Effector memory CD4-positive, alpha-beta T cell (primary cell): ENCODE measurements around the gene ADIG.
"Not testable (repeated sequence)": the region's sequence is repeated elsewhere in the genome, so short reads cannot be mapped to it uniquely, and the experiment has no call there.

Experiments used
- DNase-seq, 3 donors: peaks; one replicate each; pipeline ENCODE4 v3.0.0-alpha.2; 2020
- H3K27ac ChIP-seq: 2 replicates; pipeline ENCODE4 v1.7.0; 2013; ENCODE audit warnings: mild to moderate bottlenecking, low read length, moderate library complexity; ENCODE audit not compliant: insufficient read depth, poor library complexity, severe bottlenecking
- H3K27me3 ChIP-seq: replicated peaks from 2 replicates; pipeline ENCODE4 v1.7.0; 2013; ENCODE audit warnings: mild to moderate bottlenecking, low read length; ENCODE audit not compliant: insufficient read depth, control insufficient read depth, poor library complexity, severe bottlenecking
- H3K36me3 ChIP-seq: 2 replicates; pipeline ENCODE4 v1.7.0; 2013; ENCODE audit warnings: mild to moderate bottlenecking, low read length, moderate library complexity; ENCODE audit not compliant: control insufficient read depth, insufficient read depth
- H3K4me1 ChIP-seq: 2 replicates; pipeline ENCODE4 v1.7.0; 2013; ENCODE audit warnings: low read length, mild to moderate bottlenecking; ENCODE audit not compliant: control insufficient read depth, insufficient read depth, poor library complexity, severe bottlenecking
- H3K4me3 ChIP-seq: 2 replicates; pipeline ENCODE4 v1.7.0; 2013; ENCODE audit warnings: low read length, low read depth, mild to moderate bottlenecking; ENCODE audit not compliant: insufficient read depth, poor library complexity, severe bottlenecking
- H3K9me3 ChIP-seq: 2 replicates; pipeline ENCODE4 v1.7.0; 2013; ENCODE audit warnings: mild to moderate bottlenecking, low read length, moderate library complexity; ENCODE audit not compliant: control insufficient read depth

The ADIG gene

GRCh38 chr20:38588303-38588702, 7.3 kb downstream of the ADIG start:
- Histone ChIP-seq H3K4me1 (no peaks in the 10 kb centered on the region), H3K9me3 (no peaks in the 10 kb centered on the region), H3K36me3 (no peaks in the 10 kb centered on the region), H3K4me3 (no peak overlapping the region), H3K27me3 (no peaks in the 10 kb centered on the region), H3K27ac (no peak overlapping the region)
- DNase-seq: no peak

GRCh38 chr20:38589351-38589750, 8.4 kb downstream of the ADIG start:
- Histone ChIP-seq H3K27ac (no peak overlapping the region), H3K27me3 (no peaks in the 10 kb centered on the region)

GRCh38 chr20:38589967-38590675, 9.1 kb downstream of the ADIG start:
- Histone ChIP-seq H3K36me3 (no peaks in the 10 kb centered on the region), H3K27ac (no peak overlapping the region), H3K9me3 (no peaks in the 10 kb centered on the region), H3K4me3 (no peak overlapping the region), H3K4me1 (no peaks in the 10 kb centered on the region), H3K27me3 (no peaks in the 10 kb centered on the region)
- no peak for DNase-seq

More at GRCh38 chr20:38589351-38589750, 8.4 kb downstream of the ADIG start:
- H3K4me1 ChIP-seq: no peaks in the 10 kb centered on the region
- H3K4me3 ChIP-seq: no peak overlapping the region
- H3K9me3 ChIP-seq: no peaks in the 10 kb centered on the region
- no peak for DNase-seq
- no peaks in the 10 kb centered on the region for H3K36me3 ChIP-seq

GRCh38 chr20:38590676-38591473, 9.9 kb downstream of the ADIG start:
- H3K9me3 ChIP-seq: no peaks in the 10 kb centered on the region
- no peak overlapping the region for H3K27ac ChIP-seq
- no peaks in the 10 kb centered on the region for H3K27me3 ChIP-seq
- DNase-seq: no peak
- no peaks in the 10 kb centered on the region for H3K36me3 ChIP-seq
- H3K4me3 ChIP-seq: no peak overlapping the region
- no peaks in the 10 kb centered on the region for H3K4me1 ChIP-seq

GRCh38 chr20:38591474-38592410, 10.7 kb downstream of the ADIG start:
- H3K4me1 ChIP-seq: no peaks in the 10 kb centered on the region
- H3K36me3 ChIP-seq: no peaks in the 10 kb centered on the region
- H3K9me3 ChIP-seq: no peaks in the 10 kb centered on the region
- DNase-seq: no peak
- no peak overlapping the region for H3K4me3 ChIP-seq
- H3K27me3 ChIP-seq: no peaks in the 10 kb centered on the region
- H3K27ac ChIP-seq: no peak overlapping the region

GRCh38 chr20:38592411-38592790, 11.4 kb downstream of the ADIG start:
- H3K4me3 ChIP-seq, H3K9me3 ChIP-seq, H3K36me3 ChIP-seq, H3K27me3 ChIP-seq, DNase-seq, H3K27ac ChIP-seq, H3K4me1 ChIP-seq: not testable (repeated sequence)

GRCh38 chr20:38594281-38594680, 13.3 kb downstream of the ADIG start:
- DNase-seq, H3K27me3 ChIP-seq, H3K4me1 ChIP-seq: not testable (repeated sequence)

GRCh38 chr20:38595886-38596285, 14.9 kb downstream of the ADIG start:
- H3K4me3 ChIP-seq, DNase-seq, H3K36me3 ChIP-seq, H3K4me1 ChIP-seq, H3K27me3 ChIP-seq, H3K9me3 ChIP-seq, H3K27ac ChIP-seq: not testable (repeated sequence)

More at GRCh38 chr20:38594281-38594680, 13.3 kb downstream of the ADIG start:
- H3K36me3 ChIP-seq, H3K27ac ChIP-seq, H3K9me3 ChIP-seq, H3K4me3 ChIP-seq: not testable (repeated sequence)

GRCh38 chr20:38599410-38599882, 18.4 kb downstream of the ADIG start:
- Histone ChIP-seq H3K27me3 (peaks cover 11% of the 10 kb centered on the region), H3K27ac (no peak overlapping the region), H3K4me3 (no peak overlapping the region), H3K9me3 (no peaks in the 10 kb centered on the region), H3K4me1 (no peaks in the 10 kb centered on the region), H3K36me3 (no peaks in the 10 kb centered on the region)
- DNase-seq: no peak
